GM21381 (cell line): ENCODE measurements around the gene TUBA3E.
"Not testable (repeated sequence)": the region's sequence is repeated elsewhere in the genome, so short reads cannot be mapped to it uniquely, and the experiment has no call there.

Experiments
- ATAC-seq: cut with Tn5 transposase; IDR thresholded peaks from one replicate; pipeline ENCODE4 v1.9.1; 2021; ENCODE audit warnings: mild to moderate bottlenecking, moderate library complexity; ENCODE audit not compliant: unreplicated experiment

TUBA3E gene

GRCh38 chr2:130150181-130151144 is 47.8 kb downstream of the TUBA3E start:
- ATAC-seq = no peak

- not testable (repeated sequence) for ATAC-seq
These were observed 49.7 kb downstream of the TUBA3E start for GRCh38 chr2:130148515-130148914.

- peak; percentile 92 for ATAC-seq
These were observed 53.2 kb downstream of the TUBA3E start, which contains the start of gene CCDC74B for GRCh38 chr2:130145006-130145414. Gene CCDC74B, minus strand, starts transcription at chr2:130145112. Its CDS starts 116 bp downstream, at chr2:130144996.

GRCh38 chr2:130143266-130144039 is 54.8 kb downstream of the TUBA3E start:
- not testable (repeated sequence) for ATAC-seq

GRCh38 chr2:130142396-130143265 is 55.6 kb downstream of the TUBA3E start:
- not testable (repeated sequence) for ATAC-seq
